OCI-LY3 (cell line): ENCODE data around the gene OSBPL7.

Experiments
- EZH2phosphoT487 ChIP-seq: fragments of 200-600 bp; shearing (Covaris generic); IDR thresholded peaks from 2 replicates; pipeline ENCODE4 v1.6.1; 2018; ENCODE audit warnings: antibody characterized with exemption, mixed run types, low read depth
- TF ChIP-seq, protein P1 (sequence below): fragments of 200-600, 300-600 bp; sonication (generic); IDR thresholded peaks from 2 replicates; pipeline ENCODE4 v1.5.1; 2014; ENCODE audit warnings: antibody characterized with exemption, low read length, low read depth

DNA sequence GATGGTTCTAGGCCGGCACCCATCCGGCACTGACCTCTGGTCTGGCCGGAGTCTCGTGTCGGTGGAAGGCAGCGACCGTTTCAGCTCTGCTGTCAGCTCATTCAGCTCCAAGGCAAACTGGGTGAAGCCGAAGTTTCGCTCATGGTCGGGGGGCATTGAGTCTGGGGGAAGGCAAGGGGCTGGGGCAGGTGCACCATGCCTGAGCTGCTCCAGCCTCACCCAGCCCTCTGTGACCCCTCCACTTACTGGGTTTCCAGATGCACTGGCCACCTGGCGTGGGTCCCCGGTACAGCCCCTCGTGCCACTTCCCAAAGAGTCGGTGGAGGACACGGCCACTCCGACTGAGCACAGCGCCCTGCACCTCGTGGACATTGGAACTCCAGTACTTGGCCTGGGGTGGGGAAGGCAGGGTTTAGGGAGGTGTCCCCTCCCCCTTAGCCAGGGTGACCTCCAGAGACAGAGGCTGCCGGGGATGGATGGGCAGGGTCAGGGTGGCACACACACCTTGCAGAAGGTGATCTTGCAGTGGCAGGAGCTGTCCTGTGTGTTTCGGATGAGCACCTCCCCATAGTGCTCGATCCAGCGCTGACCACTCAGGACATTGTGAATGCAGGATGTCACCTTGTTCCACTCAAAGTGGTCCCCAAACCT lies 12.6 kb downstream of the OSBPL7 start:
- TF ChIP-seq, protein P1, sequence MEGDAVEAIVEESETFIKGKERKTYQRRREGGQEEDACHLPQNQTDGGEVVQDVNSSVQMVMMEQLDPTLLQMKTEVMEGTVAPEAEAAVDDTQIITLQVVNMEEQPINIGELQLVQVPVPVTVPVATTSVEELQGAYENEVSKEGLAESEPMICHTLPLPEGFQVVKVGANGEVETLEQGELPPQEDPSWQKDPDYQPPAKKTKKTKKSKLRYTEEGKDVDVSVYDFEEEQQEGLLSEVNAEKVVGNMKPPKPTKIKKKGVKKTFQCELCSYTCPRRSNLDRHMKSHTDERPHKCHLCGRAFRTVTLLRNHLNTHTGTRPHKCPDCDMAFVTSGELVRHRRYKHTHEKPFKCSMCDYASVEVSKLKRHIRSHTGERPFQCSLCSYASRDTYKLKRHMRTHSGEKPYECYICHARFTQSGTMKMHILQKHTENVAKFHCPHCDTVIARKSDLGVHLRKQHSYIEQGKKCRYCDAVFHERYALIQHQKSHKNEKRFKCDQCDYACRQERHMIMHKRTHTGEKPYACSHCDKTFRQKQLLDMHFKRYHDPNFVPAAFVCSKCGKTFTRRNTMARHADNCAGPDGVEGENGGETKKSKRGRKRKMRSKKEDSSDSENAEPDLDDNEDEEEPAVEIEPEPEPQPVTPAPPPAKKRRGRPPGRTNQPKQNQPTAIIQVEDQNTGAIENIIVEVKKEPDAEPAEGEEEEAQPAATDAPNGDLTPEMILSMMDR: no peak
- TF ChIP-seq EZH2phosphoT487: no peak
